ENCODE results near the gene RBM34.
"Not testable (repeated sequence)": the region's sequence is repeated elsewhere in the genome, so short reads cannot be mapped to it uniquely, and the experiment has no call there.

RBM34 gene

DNA sequence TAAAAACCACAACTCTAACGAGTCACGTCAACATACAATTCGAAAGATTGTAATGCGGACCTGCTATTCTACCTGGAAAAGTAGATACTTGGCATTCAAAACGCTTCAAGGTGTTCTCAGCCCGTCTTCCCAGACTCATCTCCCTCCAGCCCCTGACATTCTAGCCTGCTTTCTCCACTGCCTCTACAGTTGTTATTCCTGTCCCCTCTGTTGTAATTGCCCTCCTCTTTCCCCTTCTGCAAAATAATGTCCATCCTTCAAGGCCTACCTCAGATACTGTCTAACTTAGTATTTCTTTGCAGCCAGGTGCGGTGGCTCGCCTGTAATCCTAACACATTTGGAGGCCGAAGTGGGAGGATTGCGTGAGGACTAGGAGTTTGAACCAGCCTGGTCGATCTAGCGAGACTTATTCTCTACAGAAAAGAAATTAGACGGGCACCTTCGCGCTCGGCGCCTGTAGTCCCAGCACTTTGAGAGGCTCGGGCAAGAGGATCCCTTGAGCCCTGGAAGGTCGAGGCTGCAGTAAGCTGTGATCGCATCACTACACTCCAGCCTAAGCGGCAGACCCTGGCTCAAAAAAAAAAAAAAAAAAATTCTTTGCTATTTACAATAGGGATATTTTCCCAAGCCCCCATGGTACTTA, 756 bp upstream of the RBM34 start:
- TF ChIP-seq, protein P1, sequence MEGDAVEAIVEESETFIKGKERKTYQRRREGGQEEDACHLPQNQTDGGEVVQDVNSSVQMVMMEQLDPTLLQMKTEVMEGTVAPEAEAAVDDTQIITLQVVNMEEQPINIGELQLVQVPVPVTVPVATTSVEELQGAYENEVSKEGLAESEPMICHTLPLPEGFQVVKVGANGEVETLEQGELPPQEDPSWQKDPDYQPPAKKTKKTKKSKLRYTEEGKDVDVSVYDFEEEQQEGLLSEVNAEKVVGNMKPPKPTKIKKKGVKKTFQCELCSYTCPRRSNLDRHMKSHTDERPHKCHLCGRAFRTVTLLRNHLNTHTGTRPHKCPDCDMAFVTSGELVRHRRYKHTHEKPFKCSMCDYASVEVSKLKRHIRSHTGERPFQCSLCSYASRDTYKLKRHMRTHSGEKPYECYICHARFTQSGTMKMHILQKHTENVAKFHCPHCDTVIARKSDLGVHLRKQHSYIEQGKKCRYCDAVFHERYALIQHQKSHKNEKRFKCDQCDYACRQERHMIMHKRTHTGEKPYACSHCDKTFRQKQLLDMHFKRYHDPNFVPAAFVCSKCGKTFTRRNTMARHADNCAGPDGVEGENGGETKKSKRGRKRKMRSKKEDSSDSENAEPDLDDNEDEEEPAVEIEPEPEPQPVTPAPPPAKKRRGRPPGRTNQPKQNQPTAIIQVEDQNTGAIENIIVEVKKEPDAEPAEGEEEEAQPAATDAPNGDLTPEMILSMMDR (IDR thresholded peaks at IDR 0.05; ENCODE audit: insufficient read depth, missing control alignments): no peak
- FAIRE-seq (no peak), DNase-seq (ENCODE audit: insufficient read length, low spot score) (no peak)

DNA sequence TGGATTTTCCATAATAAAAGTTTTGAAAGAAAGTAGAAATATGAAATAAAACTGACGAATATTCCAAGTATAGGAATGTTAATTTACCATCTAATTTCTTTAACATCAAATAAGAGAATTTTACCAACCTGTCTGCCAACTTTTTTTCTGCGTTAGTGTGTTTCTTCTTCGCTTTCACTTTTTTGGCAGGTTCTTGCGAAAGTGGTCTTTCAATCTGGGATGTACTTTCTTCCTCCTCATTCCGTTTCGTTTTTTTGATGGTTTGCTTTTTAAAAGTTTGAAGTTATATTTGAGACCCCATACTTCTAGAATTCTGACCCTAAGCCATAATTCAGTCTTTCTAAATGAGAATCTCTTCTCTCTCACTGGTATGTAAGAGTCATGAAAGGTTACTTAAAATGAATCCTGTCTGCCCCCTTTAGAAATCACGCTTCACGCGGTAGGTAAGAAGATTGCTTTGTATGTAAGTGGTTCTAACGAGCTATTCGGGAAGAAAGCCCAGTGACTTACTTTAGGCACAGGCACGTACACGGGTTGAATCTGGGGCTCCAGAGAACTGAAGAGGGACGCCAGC, 580 bp downstream of the RBM34 start:
- FAIRE-seq: no peak
- DNase-seq (ENCODE audit: insufficient read length, low spot score): no peak
- TF ChIP-seq, protein P1 (IDR thresholded peaks at IDR 0.05; ENCODE audit: insufficient read depth, missing control alignments): no peak

DNA sequence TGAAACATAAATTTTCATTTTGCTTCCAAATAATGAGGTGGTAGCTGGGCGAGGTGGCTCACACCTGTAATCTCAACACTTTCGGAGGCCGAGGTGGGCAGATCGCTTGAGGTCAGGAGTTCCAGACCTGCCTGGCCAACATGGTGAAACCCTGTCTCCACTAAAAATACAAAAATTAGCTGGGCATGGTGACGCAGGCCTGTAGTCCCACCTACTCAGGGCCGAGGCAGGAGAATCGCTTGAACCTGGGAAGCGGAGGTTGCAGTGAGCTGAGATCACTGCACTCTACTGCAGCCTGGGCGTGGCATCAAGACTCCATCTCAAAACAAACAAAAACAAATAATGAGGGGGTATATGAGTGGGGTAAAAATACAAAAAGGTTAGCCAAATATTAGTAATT, 1.1 kb downstream of the RBM34 start:
- DNase-seq (ENCODE audit: insufficient read length, low spot score); FAIRE-seq: not testable (repeated sequence)

DNA sequence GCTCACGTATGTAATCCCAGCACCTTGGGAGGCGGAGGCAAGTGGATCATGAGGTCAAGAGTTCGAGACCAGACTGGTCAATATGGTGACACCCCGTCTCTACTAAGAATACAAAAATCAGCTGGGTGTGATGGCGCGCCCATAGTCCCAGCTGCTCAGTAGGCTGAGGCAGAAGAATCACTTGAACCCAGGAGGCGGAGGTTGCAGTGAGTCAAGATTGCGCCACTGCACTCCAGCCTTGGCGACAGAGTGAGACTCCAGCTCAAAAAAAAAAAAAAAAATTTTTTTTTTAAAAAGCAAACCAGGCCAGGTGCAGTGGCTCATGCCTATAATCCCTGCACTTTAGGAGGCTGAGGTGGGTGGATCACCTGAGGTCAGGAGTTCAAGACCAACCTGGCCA, 1.8 kb downstream of the RBM34 start:
- not testable (repeated sequence) for FAIRE-seq; DNase-seq (ENCODE audit: insufficient read length, low spot score)

DNA sequence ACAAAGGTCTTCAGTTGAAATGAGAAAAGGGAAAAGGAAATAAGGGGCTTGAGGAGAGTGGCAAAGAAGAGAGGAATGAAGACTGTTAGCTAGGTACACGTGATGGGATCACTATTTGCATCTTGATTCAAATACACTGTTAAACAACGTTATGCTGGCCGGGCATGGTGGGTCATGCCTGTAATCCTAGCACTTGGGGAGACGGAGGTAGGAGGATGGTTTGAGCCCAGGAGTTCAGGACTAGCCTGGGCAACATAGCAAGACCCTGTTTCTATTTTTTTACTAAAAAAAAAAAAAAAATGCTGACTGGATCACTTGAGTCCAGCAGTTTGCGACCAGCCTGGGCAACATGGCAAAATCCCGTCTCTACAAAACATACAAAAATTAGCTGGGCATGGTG, 2.4 kb downstream of the RBM34 start:
- DNase-seq (ENCODE audit: insufficient read length, low spot score): no peak
- TF ChIP-seq, protein P1 (IDR thresholded peaks at IDR 0.05; ENCODE audit: insufficient read depth, missing control alignments): no peak
- FAIRE-seq: no peak

DNA sequence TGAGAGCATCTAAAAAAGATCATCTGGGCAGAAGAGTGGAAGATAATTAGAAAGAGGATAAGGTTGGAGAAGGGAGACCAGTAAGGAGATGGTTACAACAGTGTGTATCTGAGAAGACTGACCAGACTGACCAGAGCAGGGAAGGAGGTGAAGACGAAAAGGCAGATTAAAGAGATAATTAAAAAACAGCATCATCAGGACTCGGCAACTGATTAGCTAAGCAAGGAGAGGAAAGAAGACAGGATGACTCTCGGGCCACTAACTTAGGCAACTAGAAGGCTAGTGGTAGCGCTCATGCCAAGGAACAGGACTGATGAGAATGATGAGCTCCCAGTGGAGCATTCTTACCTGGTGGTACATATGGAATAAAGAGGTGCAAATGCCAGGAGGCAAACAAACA, 3.9 kb downstream of the RBM34 start:
- TF ChIP-seq, protein P1 (IDR thresholded peaks at IDR 0.05; ENCODE audit: insufficient read depth, missing control alignments): no peak
- DNase-seq (ENCODE audit: insufficient read length, low spot score) (no peak), FAIRE-seq (no peak)

DNA sequence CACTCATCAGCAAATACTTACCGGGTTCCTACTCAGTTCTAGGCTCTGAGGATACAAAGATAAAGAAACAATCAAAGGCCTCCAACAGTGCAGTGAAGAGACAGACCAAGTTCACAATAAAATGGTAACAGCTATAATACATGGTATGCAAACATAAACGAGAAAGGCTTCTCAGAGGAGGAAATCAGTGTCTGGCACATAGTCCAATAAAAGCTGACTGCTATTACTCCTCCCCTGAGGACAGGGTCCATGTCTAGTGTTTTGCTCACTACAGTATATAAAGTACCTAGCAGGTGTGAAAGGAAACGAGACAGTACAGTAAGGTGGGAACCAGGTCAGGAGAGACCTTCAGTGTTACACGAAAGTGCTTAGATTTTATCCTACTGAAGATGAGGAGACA, 4.3 kb downstream of the RBM34 start:
- FAIRE-seq: no peak
- TF ChIP-seq, protein P1 (IDR thresholded peaks at IDR 0.05; ENCODE audit: insufficient read depth, missing control alignments): no peak
- no peak for DNase-seq (ENCODE audit: insufficient read length, low spot score)

DNA sequence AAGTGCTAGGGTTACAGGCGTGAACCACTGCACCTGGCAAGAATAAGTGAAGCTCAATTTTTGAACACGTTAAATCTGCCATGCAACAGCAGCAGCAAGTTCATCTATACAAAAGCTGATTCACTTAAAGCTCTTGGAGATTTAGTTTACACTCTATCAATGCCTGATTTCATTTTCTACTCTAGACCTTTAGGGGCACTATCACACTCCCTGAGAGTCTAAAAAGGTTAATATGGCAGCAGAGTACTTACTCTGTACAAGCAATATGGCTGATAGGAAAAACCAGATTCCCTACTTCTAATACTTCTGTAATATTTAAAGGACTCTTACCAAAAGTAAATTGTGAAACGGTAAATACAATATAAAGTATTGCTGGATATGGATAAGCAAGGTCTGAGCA, 4.8 kb downstream of the RBM34 start:
- no peak for FAIRE-seq
- no peak for DNase-seq (ENCODE audit: insufficient read length, low spot score)
- TF ChIP-seq, protein P1 (IDR thresholded peaks at IDR 0.05; ENCODE audit: insufficient read depth, missing control alignments): no peak
